ENCODE data around the gene DIDO1. TPM values are rescaled to one million over a fixed set of nuclear protein-coding genes. Genes with fewer than 3 reads are reported as not detected.
"Not testable (repeated sequence)": the region's sequence is repeated elsewhere in the genome, so short reads cannot be mapped to it uniquely, and the experiment has no call there.

Gene DIDO1
- total and polyA plus RNA-seq, 2 of the 4 experiments (the other 2 are of a cell fraction) = 21.8 to 28.1 TPM

GRCh38 chr20:62923669-62924441, 2.5 kb downstream of the DIDO1 start (continued):
- TF ChIP-seq MXI1 (IDR thresholded peaks at IDR 0.05; ENCODE audit: borderline replicate concordance, low read depth, low read length) = no peak

GRCh38 chr20:62923059-62923668, 3.1 kb downstream of the DIDO1 start:
- H2AK5ac ChIP-seq (ENCODE audit: low read depth, low read length); H2BK15ac ChIP-seq (ENCODE audit: low read depth, low read length); intact Hi-C loops (cut with micrococcal nuclease); H3K14ac ChIP-seq (replicated peaks; ENCODE audit: low read depth, low read length); H4K8ac ChIP-seq (ENCODE audit: low read depth in 2 of 2, low read length in 2 of 2); H4K5ac ChIP-seq (ENCODE audit: low read depth, low read length); H2BK120ac ChIP-seq (ENCODE audit: low read depth, low read length); H3K4ac ChIP-seq (ENCODE audit: low read depth, low read length); H3K27ac ChIP-seq (ENCODE audit: insufficient read depth, low read length); H3K18ac ChIP-seq (ENCODE audit: low read depth, low read length); H3K4me3 ChIP-seq (ENCODE audit: insufficient read depth, low read depth, low read length); dilution Hi-C loops (cut with HindIII; ENCODE audit: low sequenced_read_pairs, unreplicated experiment); H3K9ac ChIP-seq (ENCODE audit: low read depth, low read length); POLR2A ChIA-PET (ENCODE audit: unreplicated experiment); H3K27me3 ChIP-seq (ENCODE audit: control insufficient read depth, insufficient read depth, low read length); H4K91ac ChIP-seq (ENCODE audit: insufficient read depth, low read depth, low read length); in situ Hi-C loops (cut with MboI; ENCODE audit: low sequenced_read_pairs); ATAC-seq (ENCODE audit: low read depth); H3K36me3 ChIP-seq (ENCODE audit: control insufficient read depth, insufficient read depth, low read length); BruUV-seq (replicated peaks); H3K23ac ChIP-seq (ENCODE audit: low read depth, low read length); H2BK20ac ChIP-seq (ENCODE audit: low read depth, low read length); H2AFZ ChIP-seq (replicated peaks; ENCODE audit: low read length, poor library complexity); H2BK5ac ChIP-seq (ENCODE audit: low read depth, low read length, poor library complexity, severe bottlenecking); H3K56ac ChIP-seq (ENCODE audit: extremely low read depth, insufficient read depth, low read length); H3K9me3 ChIP-seq (ENCODE audit: control insufficient read depth, insufficient read depth, low read length); H2AK9ac ChIP-seq (replicated peaks; ENCODE audit: low read depth, low read length, poor library complexity): not testable (repeated sequence)
- WGBS, 2 experiments (ENCODE audit: extremely low coverage in 2 of 2, insufficient read length in 1 of 2) = 100% methylated on average over 1 of the region's 17 CpGs; no CpG with 5 or more reads in 1 of the 2 experiments
- H3K9me1 ChIP-seq (ENCODE audit: insufficient read depth, low read length) = peaks cover 21% of the 10 kb centered on the region
- H3K79me1 ChIP-seq (ENCODE audit: low read depth in 1 of 2, low read length in 2 of 2) = peaks cover 10 to 75% of the 10 kb centered on the region in 2 experiments
- peak; percentile 60 for DNase-seq
- TF ChIP-seq, protein P1, sequence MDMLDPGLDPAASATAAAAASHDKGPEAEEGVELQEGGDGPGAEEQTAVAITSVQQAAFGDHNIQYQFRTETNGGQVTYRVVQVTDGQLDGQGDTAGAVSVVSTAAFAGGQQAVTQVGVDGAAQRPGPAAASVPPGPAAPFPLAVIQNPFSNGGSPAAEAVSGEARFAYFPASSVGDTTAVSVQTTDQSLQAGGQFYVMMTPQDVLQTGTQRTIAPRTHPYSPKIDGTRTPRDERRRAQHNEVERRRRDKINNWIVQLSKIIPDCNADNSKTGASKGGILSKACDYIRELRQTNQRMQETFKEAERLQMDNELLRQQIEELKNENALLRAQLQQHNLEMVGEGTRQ (IDR thresholded peaks at IDR 0.05; ENCODE audit: low read depth, low read length) = peak; percentile 26; the same call in 1 of the 2 replicates
- peak; percentile 59 for TF ChIP-seq BHLHE40 (IDR thresholded peaks at IDR 0.05; ENCODE audit: low read depth, low read length)
- CTCF ChIA-PET = interaction anchor here (0.9 kb wide), 1 partner anchor 16 kb away, joined by 3 read pairs; no protein-coding TSS in a partner anchor
- peaks cover 23% of the 10 kb centered on the region for H3K4me1 ChIP-seq (ENCODE audit: control insufficient read depth, insufficient read depth, low read length)
- 0 out of 2 replicates have a peak overlapping the region, but pooled peaks have one; percentile 10 for H3K4me2 ChIP-seq (ENCODE audit: low read depth, low read length)
- peaks cover 80% of the 10 kb centered on the region for H4K20me1 ChIP-seq (ENCODE audit: insufficient read depth, low read length)

Data from IMR-90 (cell line).